B cell (primary cell): ENCODE results near the gene MBD3L3. TPM values are rescaled to one million over a fixed set of nuclear protein-coding genes. Genes with fewer than 3 reads are reported as not detected.

Experiments used
- ATAC-seq: fragments of 200-7000 bp; cut with Tn5 transposase; one replicate; pipeline ENCODE4 v1.10.0; 2021; ENCODE audit warnings: low read depth, mild to moderate bottlenecking, moderate number of reproducible peaks, moderate library complexity
- CTCF ChIA-PET: fragments of 350-600 bp; sonication (Branson Sonifier 250); formaldehyde crosslinking; loops from one replicate; lab custom pipeline; 2021; ENCODE audit warnings: antibody characterized with exemption, inconsistent platforms; lab: Charles Lee
- POLR2A ChIA-PET: fragments of 350-600 bp; sonication (Branson Sonifier 250); formaldehyde crosslinking; loops from one replicate; lab custom pipeline; 2021; ENCODE audit warnings: antibody characterized with exemption; lab: Charles Lee
- DNase-seq: peaks from one replicate; pipeline ENCODE4 v3.0.0; 2013
- H2AFZ ChIP-seq: 2 replicates; pipeline ENCODE4 v1.6.1; 2012; ENCODE audit warnings: mild to moderate bottlenecking, low read depth, low read length; ENCODE audit not compliant: insufficient read depth, poor library complexity, severe bottlenecking
- H3K27ac ChIP-seq, 2 donors: 1 replicate in 1 of 2; 2 replicates in 1 of 2; pipeline ENCODE4 v1.5.1; 2012 to 2013; ENCODE audit warnings: low read length in 2 of 2, mild to moderate bottlenecking in 2 of 2, moderate library complexity in 1 of 2
- H3K27me3 ChIP-seq, 4 experiments: fragments of 200-600 bp in 1 of 4; sonication (generic) in 1 of 4; replicated peaks in 1 of 4; 1 replicate in 2 of 4; 2 replicates in 2 of 4; pipeline versions ENCODE4 v1.6.1 to v1.7.0; 2013 to 2016; ENCODE audit warnings: low read length in 3 of 4, mild to moderate bottlenecking in 2 of 4, mixed read lengths in 1 of 4, moderate library complexity in 1 of 4; ENCODE audit not compliant: insufficient read depth in 4 of 4, control insufficient read depth in 3 of 4; ENCODE audit errors: control extremely low read depth in 1 of 4
- H3K36me3 ChIP-seq, 2 experiments: replicated peaks in 1 of 2; 1 replicate in 1 of 2; 2 replicates in 1 of 2; pipeline versions ENCODE4 v1.6.1 to v1.7.1; 2013; ENCODE audit warnings: low read length in 1 of 2; ENCODE audit not compliant: insufficient read depth in 2 of 2, control insufficient read depth in 1 of 2; ENCODE audit errors: control extremely low read depth in 1 of 2, extremely low read depth in 1 of 2
- H3K4me1 ChIP-seq, 2 donors: fragments of 200-600 bp in 1 of 2; sonication (generic) in 1 of 2; 1 replicate in 1 of 2; 2 replicates in 1 of 2; pipeline versions ENCODE4 v1.5.1 to v1.6.1; 2013 to 2017; ENCODE audit warnings: low read length in 2 of 2; ENCODE audit not compliant: control insufficient read depth in 2 of 2, insufficient read depth in 2 of 2
- H3K4me2 ChIP-seq: replicated peaks from 2 replicates; pipeline ENCODE3; 2012; ENCODE audit warnings: mild to moderate bottlenecking, low read depth, low read length; ENCODE audit not compliant: poor library complexity, severe bottlenecking
- H3K4me3 ChIP-seq, 5 experiments: fragments of 200-600 bp in 1 of 5; sonication (generic) in 1 of 5; 1 replicate in 3 of 5; 2 replicates in 2 of 5; pipeline versions ENCODE4 v1.5.1 to v1.7.0; 2011 to 2016; ENCODE audit warnings: low read length in 4 of 5, mild to moderate bottlenecking in 4 of 5, low read depth in 2 of 5, control low read depth in 1 of 5, moderate library complexity in 1 of 5; ENCODE audit not compliant: insufficient read depth in 1 of 5; ENCODE audit errors: control extremely low read depth in 1 of 5, extremely low read depth in 1 of 5
- H3K79me2 ChIP-seq: fragments of 200-600 bp; sonication (generic); one replicate; pipeline ENCODE4 v1.6.0; 2016; ENCODE audit warnings: low read length; ENCODE audit not compliant: control insufficient read depth, insufficient read depth
- H3K9ac ChIP-seq: fragments of 200-600 bp; sonication (generic); 2 replicates; pipeline ENCODE4 v1.6.1; 2017; ENCODE audit warnings: mild to moderate bottlenecking, low read length, moderate library complexity
- H3K9me3 ChIP-seq, 3 donors: one replicate each; pipeline versions ENCODE4 v1.6.1 to v1.7.1; 2013; ENCODE audit warnings: low read length in 2 of 3; ENCODE audit not compliant: control insufficient read depth in 2 of 3, insufficient read depth in 1 of 3; ENCODE audit errors: control extremely low read depth in 1 of 3
- H4K20me1 ChIP-seq: 2 replicates; pipeline ENCODE4 v1.6.0; 2012; ENCODE audit warnings: mild to moderate bottlenecking, low read length; ENCODE audit not compliant: insufficient read depth, control insufficient read depth, poor library complexity, severe bottlenecking
- H3K27ac Mint-ChIP-seq: one replicate; pipeline ENCODE4 v1.8.0; 2021; ENCODE audit warnings: mixed read lengths
- H3K27me3 Mint-ChIP-seq: one replicate; pipeline ENCODE4 v1.8.0; 2021; ENCODE audit warnings: mixed read lengths
- H3K4me1 Mint-ChIP-seq: one replicate; pipeline ENCODE4 v1.8.0; 2021; ENCODE audit warnings: mixed read lengths
- H3K4me3 Mint-ChIP-seq: one replicate; pipeline ENCODE4 v1.8.0; 2021; ENCODE audit warnings: mixed read lengths
- H3K9me3 Mint-ChIP-seq: one replicate; pipeline ENCODE4 v1.8.0; 2022; ENCODE audit warnings: mixed read lengths; ENCODE audit not compliant: insufficient read depth
- CTCF ChIP-seq: fragments of 200-600 bp; IDR thresholded peaks from one replicate; pipeline ENCODE4 v1.8.0; 2022; ENCODE audit warnings: antibody characterized with exemption, mild to moderate bottlenecking
- EZH2 ChIP-seq: IDR thresholded peaks from 2 replicates; pipeline ENCODE4 v1.6.1; 2012; ENCODE audit warnings: borderline replicate concordance, low read depth, mild to moderate bottlenecking, moderate library complexity, low read length; ENCODE audit not compliant: insufficient read depth, poor library complexity, severe bottlenecking
- WGBS: methylation state at CpG from one replicate; pipeline ENCODE4 v1.1.5; 2013; ENCODE audit warnings: missing lambda C conversion rate; ENCODE audit not compliant: insufficient coverage; 5-methylcytosine and 5-hydroxymethylcytosine counted together
- intact Hi-C: fragments of 100-400 bp; cut with micrococcal nuclease; formaldehyde crosslinking; loops from one replicate; pipeline ENCODE4 v1.10.0; 2022
- polyA plus RNA-seq: library from polyadenylated mRNA; depleted of rRNA; stranded (reverse); fragments of >200 nt; gene quantifications from 2 replicates; pipeline ENCODE4 v1.2.3, GENCODE V29; 2012
- total RNA-seq, 2 donors: library from RNA; stranded (reverse); fragments of 120-200 nt in 1 of 2; gene quantifications; 1 replicate in 1 of 2; 2 replicates in 1 of 2; pipeline versions ENCODE4 v1.2.3 to v1.2.4, GENCODE V29; 2013 to 2022

The MBD3L3 gene
- total and polyA plus RNA-seq, 2 donors (not counting 1 experiment from before 2014, with no cell fraction given) = not detected

GRCh38 chr19:7069042-7069903 lies 10.8 kb upstream of the MBD3L3 start, which contains the start of gene ZNF557:
TSS of gene ZNF557 (plus strand) at chr19:7069703. CDS start at chr19:7075075, 5,372 bp downstream.
- peak within 1 kb of the TSS; percentile 78 to 99 (median 93) for H3K4me3 ChIP-seq
- TF ChIP-seq EZH2 (no peak), CTCF (no peak)
- under 1% methylated on average over 56 of the region's 56 CpGs for WGBS
- H3K27me3 ChIP-seq = no peaks in the 10 kb centered on the region
- ChIA-PET POLR2A (interaction anchor here (0.6 to 1.7 kb wide), 7 partner anchors 9 to 697 kb away, joined by 3 to 6 read pairs (median 4); partner anchors contain the start of genes ALKBH7, PET100 and XAB2), CTCF (interaction anchor here (0.6 to 1.2 kb wide), 4 partner anchors 9 to 272 kb away, joined by 3 to 6 read pairs (median 4); no protein-coding TSS in a partner anchor)
- peaks cover 8 to 17% of the 10 kb centered on the region in 2 donors for H3K4me1 ChIP-seq
- peaks cover 24% of the 10 kb centered on the region for H3K79me2 ChIP-seq
- H4K20me1 ChIP-seq = peaks cover 9% of the 10 kb centered on the region
- peaks cover 0 to 15% (median 2%) of the 10 kb centered on the region in 3 donors for H3K9me3 ChIP-seq
- Mint-ChIP-seq H3K27ac (peak within 1 kb of the TSS; percentile 92), H3K4me3 (peak within 1 kb of the TSS; percentile 92), H3K9me3 (no peaks in the 10 kb centered on the region), H3K4me1 (peaks cover 19% of the 10 kb centered on the region), H3K27me3 (no peaks in the 10 kb centered on the region)
- H2AFZ ChIP-seq = peak within 1 kb of the TSS; percentile 100
- H3K4me2 ChIP-seq = peak within 1 kb of the TSS; percentile 90
- peak within 1 kb of the TSS; percentile 97 for H3K9ac ChIP-seq
- H3K36me3 ChIP-seq = peaks cover 0 to 24% of the 10 kb centered on the region in 2 experiments
- peak within 1 kb of the TSS; percentile 80 to 91 for H3K27ac ChIP-seq
- intact Hi-C loops = loop anchor here (1.0 kb wide), 1 partner anchor 30 kb away; no protein-coding TSS in a partner anchor
- ATAC-seq (peak; percentile 98), DNase-seq (peak; percentile 99)
